ENCODE measurements around the gene ITGAL. TPM values are rescaled to one million over a fixed set of nuclear protein-coding genes. Genes with fewer than 3 reads are reported as not detected.

ITGAL gene
- total RNA-seq, result 100 to 1,000 TPM; 322 to 338 TPM
- 412 to 667 reads per million in 2 donors for total RNA-seq

GRCh38 chr16:30472328-30472942 is at the start of gene ITGAL:
Gene ITGAL, plus strand, starts transcription at chr16:30472742. Its CDS starts 96 bp downstream, at chr16:30472838.
- H3K9me3 ChIP-seq (ENCODE audit: control insufficient read depth, low read length, poor library complexity, severe bottlenecking), result no peaks in the 10 kb centered on the region
- Mint-ChIP-seq H3K4me1 (peaks cover 42% of the 10 kb centered on the region), H3K4me3 (peak within 1 kb of the TSS; percentile 99), H3K27ac (peak within 1 kb of the TSS; percentile 96), H3K36me3 (ENCODE audit: low read depth) (no peaks in the 10 kb centered on the region), H3K27me3 (no peaks in the 10 kb centered on the region)
- DNase-seq (peak; percentile 46 to 67 (median 61)), ATAC-seq (peak; percentile 84)

GRCh38 chr16:30428055-30428454 is 44.5 kb upstream of the ITGAL start:
- no peaks in the 10 kb centered on the region for H3K27me3 Mint-ChIP-seq
- H3K9me3 ChIP-seq (ENCODE audit: control insufficient read depth, low read length, poor library complexity, severe bottlenecking), result no peaks in the 10 kb centered on the region
- H3K36me3 Mint-ChIP-seq (ENCODE audit: low read depth), result peaks cover 5% of the 10 kb centered on the region
- ATAC-seq (no peak), DNase-seq (no peak)
- peak overlapping the region; percentile 36 for H3K4me3 Mint-ChIP-seq
- H3K4me1 Mint-ChIP-seq, result peaks cover 7% of the 10 kb centered on the region
- H3K27ac Mint-ChIP-seq, result no peak overlapping the region

- no peak overlapping the region for H3K4me3 Mint-ChIP-seq
- DNase-seq, result no peak
- H3K36me3 Mint-ChIP-seq (ENCODE audit: low read depth), result peaks cover 5% of the 10 kb centered on the region
- H3K27me3 Mint-ChIP-seq, result no peaks in the 10 kb centered on the region
- ATAC-seq, result no peak
- H3K4me1 Mint-ChIP-seq, result peaks cover 14% of the 10 kb centered on the region
- no peaks in the 10 kb centered on the region for H3K9me3 ChIP-seq (ENCODE audit: control insufficient read depth, low read length, poor library complexity, severe bottlenecking)
- no peak overlapping the region for H3K27ac Mint-ChIP-seq
Measured at GRCh38 chr16:30429418-30429677, 43.2 kb upstream of the ITGAL start.

- ATAC-seq (peak; percentile 97), DNase-seq (peak; percentile 87 to 91 (median 87))
- peaks cover 5% of the 10 kb centered on the region for H3K36me3 Mint-ChIP-seq (ENCODE audit: low read depth)
- no peaks in the 10 kb centered on the region for H3K27me3 Mint-ChIP-seq
- H3K4me3 Mint-ChIP-seq, result no peak within 1 kb of the TSS
- no peak within 1 kb of the TSS for H3K27ac Mint-ChIP-seq
- no peaks in the 10 kb centered on the region for H3K9me3 ChIP-seq (ENCODE audit: control insufficient read depth, low read length, poor library complexity, severe bottlenecking)
- peaks cover 19% of the 10 kb centered on the region for H3K4me1 Mint-ChIP-seq
Measured at GRCh38 chr16:30429678-30430427, 42.7 kb upstream of the ITGAL start, which contains the start of gene DCTPP1. Gene DCTPP1, minus strand, starts transcription at chr16:30430030. Its CDS starts 50 bp downstream, at chr16:30429980.

GRCh38 chr16:30430428-30430970 is 42.0 kb upstream of the ITGAL start:
- Mint-ChIP-seq H3K27ac (no peak overlapping the region), H3K4me1 (peaks cover 20% of the 10 kb centered on the region), H3K4me3 (no peak overlapping the region), H3K27me3 (no peaks in the 10 kb centered on the region), H3K36me3 (ENCODE audit: low read depth) (peaks cover 5% of the 10 kb centered on the region)
- DNase-seq (no peak), ATAC-seq (peak; percentile 7)
- no peaks in the 10 kb centered on the region for H3K9me3 ChIP-seq (ENCODE audit: control insufficient read depth, low read length, poor library complexity, severe bottlenecking)

- H3K36me3 Mint-ChIP-seq (ENCODE audit: low read depth), result no peaks in the 10 kb centered on the region
- no peaks in the 10 kb centered on the region for H3K9me3 ChIP-seq (ENCODE audit: control insufficient read depth, low read length, poor library complexity, severe bottlenecking)
- peak overlapping the region; percentile 16 for H3K4me3 Mint-ChIP-seq
- H3K4me1 Mint-ChIP-seq, result peaks cover 20% of the 10 kb centered on the region
- DNase-seq (no peak), ATAC-seq (no peak)
- no peaks in the 10 kb centered on the region for H3K27me3 Mint-ChIP-seq
- H3K27ac Mint-ChIP-seq, result peak overlapping the region; percentile 90
Measured at GRCh38 chr16:30434852-30435251, 37.7 kb upstream of the ITGAL start.

GRCh38 chr16:30437511-30438046 is 35.0 kb upstream of the ITGAL start:
- ATAC-seq (no peak), DNase-seq (no peak)
- Mint-ChIP-seq H3K4me3 (no peak overlapping the region), H3K27me3 (no peaks in the 10 kb centered on the region), H3K4me1 (peaks cover 22% of the 10 kb centered on the region), H3K27ac (no peak overlapping the region), H3K36me3 (ENCODE audit: low read depth) (no peaks in the 10 kb centered on the region)
- no peaks in the 10 kb centered on the region for H3K9me3 ChIP-seq (ENCODE audit: control insufficient read depth, low read length, poor library complexity, severe bottlenecking)

GRCh38 chr16:30438835-30439234 is 33.7 kb upstream of the ITGAL start:
- no peak overlapping the region for H3K27ac Mint-ChIP-seq
- no peaks in the 10 kb centered on the region for H3K36me3 Mint-ChIP-seq (ENCODE audit: low read depth)
- ATAC-seq (no peak), DNase-seq (no peak)
- H3K9me3 ChIP-seq (ENCODE audit: control insufficient read depth, low read length, poor library complexity, severe bottlenecking), result no peaks in the 10 kb centered on the region
- H3K4me3 Mint-ChIP-seq, result peak overlapping the region; percentile 36
- H3K27me3 Mint-ChIP-seq, result no peaks in the 10 kb centered on the region
- H3K4me1 Mint-ChIP-seq, result peaks cover 28% of the 10 kb centered on the region

- Mint-ChIP-seq H3K4me3 (no peak overlapping the region), H3K4me1 (peaks cover 25% of the 10 kb centered on the region), H3K36me3 (ENCODE audit: low read depth) (no peaks in the 10 kb centered on the region), H3K27me3 (no peaks in the 10 kb centered on the region), H3K27ac (no peak overlapping the region)
- no peak for DNase-seq
- ATAC-seq, result no peak
- no peaks in the 10 kb centered on the region for H3K9me3 ChIP-seq (ENCODE audit: control insufficient read depth, low read length, poor library complexity, severe bottlenecking)
Measured at GRCh38 chr16:30439720-30440348, 32.7 kb upstream of the ITGAL start.

- H3K4me3 Mint-ChIP-seq, result peak overlapping the region; percentile 91
- H3K36me3 Mint-ChIP-seq (ENCODE audit: low read depth), result no peaks in the 10 kb centered on the region
- no peaks in the 10 kb centered on the region for H3K9me3 ChIP-seq (ENCODE audit: control insufficient read depth, low read length, poor library complexity, severe bottlenecking)
- no peaks in the 10 kb centered on the region for H3K27me3 Mint-ChIP-seq
- H3K27ac Mint-ChIP-seq, result peak overlapping the region; percentile 46
- DNase-seq (no peak), ATAC-seq (no peak)
- peaks cover 24% of the 10 kb centered on the region for H3K4me1 Mint-ChIP-seq
Measured at GRCh38 chr16:30443631-30444030, 28.9 kb upstream of the ITGAL start.

- Mint-ChIP-seq H3K27ac (peak overlapping the region; percentile 46), H3K36me3 (ENCODE audit: low read depth) (no peaks in the 10 kb centered on the region), H3K4me3 (peak overlapping the region; percentile 91), H3K4me1 (peaks cover 22% of the 10 kb centered on the region), H3K27me3 (no peaks in the 10 kb centered on the region)
- ATAC-seq, result no peak
- H3K9me3 ChIP-seq (ENCODE audit: control insufficient read depth, low read length, poor library complexity, severe bottlenecking), result no peaks in the 10 kb centered on the region
- no peak for DNase-seq
Measured at GRCh38 chr16:30444231-30445148, 28.1 kb upstream of the ITGAL start.

GRCh38 chr16:30445149-30445407 is 27.5 kb upstream of the ITGAL start:
- Mint-ChIP-seq H3K4me3 (peak overlapping the region; percentile 91), H3K27ac (peak overlapping the region; percentile 46), H3K27me3 (no peaks in the 10 kb centered on the region), H3K4me1 (peaks cover 22% of the 10 kb centered on the region), H3K36me3 (ENCODE audit: low read depth) (no peaks in the 10 kb centered on the region)
- ATAC-seq (no peak), DNase-seq (no peak)
- H3K9me3 ChIP-seq (ENCODE audit: control insufficient read depth, low read length, poor library complexity, severe bottlenecking), result no peaks in the 10 kb centered on the region
